Activated B cell treated with CpG ODN at 0.5 μM for 24 hours (primary cell): ENCODE measurements around the gene TMEM238. TPM values are rescaled to one million over a fixed set of nuclear protein-coding genes. Genes with fewer than 3 reads are reported as not detected.

Experiments used
- ATAC-seq: fragments of 200-7000 bp; cut with Tn5 transposase; one replicate; pipeline ENCODE4 v1.10.0; 2021; ENCODE audit warnings: low read depth, mild to moderate bottlenecking, moderate library complexity
- CTCF ChIA-PET: fragments of 350-600 bp; sonication (Branson Sonifier 250); formaldehyde crosslinking; loops from one replicate; lab custom pipeline; 2021; ENCODE audit warnings: antibody characterized with exemption; lab: Charles Lee
- POLR2A ChIA-PET: fragments of 350-600 bp; sonication (Branson Sonifier 250); formaldehyde crosslinking; loops from one replicate; lab custom pipeline; 2021; ENCODE audit warnings: antibody characterized with exemption; lab: Charles Lee
- DNase-seq: peaks from one replicate; pipeline ENCODE4 v3.0.0; 2022
- H3K27ac Mint-ChIP-seq: one replicate; pipeline ENCODE4 v1.8.0; 2020; ENCODE audit warnings: mixed read lengths
- H3K27me3 Mint-ChIP-seq: one replicate; pipeline ENCODE4 v1.8.0; 2021; ENCODE audit warnings: mixed read lengths
- H3K36me3 Mint-ChIP-seq: one replicate; pipeline ENCODE4 v1.8.0; 2021; ENCODE audit warnings: low read depth, mixed read lengths
- H3K4me1 Mint-ChIP-seq: one replicate; pipeline ENCODE4 v1.8.0; 2021; ENCODE audit warnings: mixed read lengths
- H3K4me3 Mint-ChIP-seq: one replicate; pipeline ENCODE4 v1.8.0; 2020; ENCODE audit warnings: mild to moderate bottlenecking, mixed read lengths
- H3K9me3 Mint-ChIP-seq: one replicate; pipeline ENCODE4 v1.8.0; 2020; ENCODE audit warnings: mixed read lengths
- intact Hi-C: fragments of 100-400 bp; cut with micrococcal nuclease; formaldehyde crosslinking; loops from one replicate; pipeline ENCODE4 v1.15.1; 2024
- total RNA-seq: library from RNA; stranded (reverse); gene quantifications from 2 replicates; pipeline ENCODE4 v1.2.3, GENCODE V29; 2022
- TF ChIP-seq, protein P1 (sequence below): fragments of 200-600 bp; IDR thresholded peaks from one replicate; pipeline ENCODE4 v1.8.0; 2022; ENCODE audit warnings: antibody characterized with exemption, mild to moderate bottlenecking

The TMEM238 gene
- total RNA-seq, 1 donor from 2014 or later: 3.8 TPM

DNA sequence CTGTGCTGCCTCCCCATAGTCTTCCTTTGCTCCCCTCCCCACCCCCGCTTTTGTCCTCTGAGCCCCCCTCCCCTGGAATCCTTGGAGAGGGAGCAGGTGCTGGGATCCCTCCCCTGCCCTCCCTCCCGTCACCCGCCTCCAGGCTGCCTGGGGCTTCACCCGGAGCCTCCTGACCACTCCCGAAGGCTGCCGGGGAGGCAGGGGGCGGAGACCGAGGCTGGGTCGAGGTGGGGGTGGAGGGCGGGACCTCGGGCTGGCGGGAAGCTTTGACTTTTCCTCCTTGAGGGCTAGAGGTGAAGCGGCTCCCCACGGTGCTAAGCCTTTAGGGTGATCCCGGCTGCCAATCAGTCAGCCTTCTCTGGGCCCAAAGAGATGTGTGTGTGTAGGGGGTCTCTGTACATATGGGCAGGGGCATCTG, 42.9 kb downstream of the TMEM238 start:
- no peaks in the 10 kb centered on the region for H3K9me3 Mint-ChIP-seq
- no peak for ATAC-seq
- DNase-seq: no peak
- no peak overlapping the region for H3K27ac Mint-ChIP-seq
- peaks cover 31% of the 10 kb centered on the region for H3K4me1 Mint-ChIP-seq
- intact Hi-C loops: no loop called here
- H3K4me3 Mint-ChIP-seq: peak overlapping the region; percentile 83
- CTCF ChIA-PET: no interaction called here
- TF ChIP-seq, protein P1, sequence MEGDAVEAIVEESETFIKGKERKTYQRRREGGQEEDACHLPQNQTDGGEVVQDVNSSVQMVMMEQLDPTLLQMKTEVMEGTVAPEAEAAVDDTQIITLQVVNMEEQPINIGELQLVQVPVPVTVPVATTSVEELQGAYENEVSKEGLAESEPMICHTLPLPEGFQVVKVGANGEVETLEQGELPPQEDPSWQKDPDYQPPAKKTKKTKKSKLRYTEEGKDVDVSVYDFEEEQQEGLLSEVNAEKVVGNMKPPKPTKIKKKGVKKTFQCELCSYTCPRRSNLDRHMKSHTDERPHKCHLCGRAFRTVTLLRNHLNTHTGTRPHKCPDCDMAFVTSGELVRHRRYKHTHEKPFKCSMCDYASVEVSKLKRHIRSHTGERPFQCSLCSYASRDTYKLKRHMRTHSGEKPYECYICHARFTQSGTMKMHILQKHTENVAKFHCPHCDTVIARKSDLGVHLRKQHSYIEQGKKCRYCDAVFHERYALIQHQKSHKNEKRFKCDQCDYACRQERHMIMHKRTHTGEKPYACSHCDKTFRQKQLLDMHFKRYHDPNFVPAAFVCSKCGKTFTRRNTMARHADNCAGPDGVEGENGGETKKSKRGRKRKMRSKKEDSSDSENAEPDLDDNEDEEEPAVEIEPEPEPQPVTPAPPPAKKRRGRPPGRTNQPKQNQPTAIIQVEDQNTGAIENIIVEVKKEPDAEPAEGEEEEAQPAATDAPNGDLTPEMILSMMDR: no peak
- H3K36me3 Mint-ChIP-seq: peaks cover 6% of the 10 kb centered on the region
- POLR2A ChIA-PET: interaction anchor here (1.5 kb wide), 1 partner anchor 43 kb away, joined by 6 read pairs; the partner anchor contains the start of gene TMEM238
- peaks cover 5% of the 10 kb centered on the region for H3K27me3 Mint-ChIP-seq

DNA sequence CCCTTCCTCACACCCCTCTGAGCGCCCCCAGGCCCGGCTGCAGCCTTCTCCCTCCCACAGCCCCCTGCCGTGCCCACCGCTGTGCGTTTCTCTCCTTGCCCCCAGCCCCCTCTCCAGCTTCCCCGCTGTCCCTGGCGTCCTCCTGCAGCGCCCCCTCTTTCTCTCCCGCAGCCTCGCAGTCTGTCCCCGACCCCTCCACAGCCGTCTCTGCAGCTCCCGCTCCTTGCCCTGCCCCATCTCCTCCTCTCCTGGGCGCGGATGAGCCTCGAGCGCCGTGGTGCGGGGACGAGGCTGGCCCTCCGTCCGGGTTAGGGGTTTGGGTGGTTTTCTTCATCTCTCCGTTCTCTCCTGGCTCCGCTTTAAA, 43.3 kb downstream of the TMEM238 start:
- no peak for ATAC-seq
- H3K9me3 Mint-ChIP-seq: no peaks in the 10 kb centered on the region
- CTCF ChIA-PET: no interaction called here
- intact Hi-C loops: no loop called here
- H3K27ac Mint-ChIP-seq: no peak overlapping the region
- no peak for DNase-seq
- H3K36me3 Mint-ChIP-seq: peaks cover 6% of the 10 kb centered on the region
- H3K27me3 Mint-ChIP-seq: peaks cover 5% of the 10 kb centered on the region
- peak overlapping the region; percentile 83 for H3K4me3 Mint-ChIP-seq
- TF ChIP-seq, protein P1: no peak
- POLR2A ChIA-PET: interaction anchor here (1.5 kb wide), 1 partner anchor 43 kb away, joined by 6 read pairs; the partner anchor contains the start of gene TMEM238
- H3K4me1 Mint-ChIP-seq: peaks cover 31% of the 10 kb centered on the region

DNA sequence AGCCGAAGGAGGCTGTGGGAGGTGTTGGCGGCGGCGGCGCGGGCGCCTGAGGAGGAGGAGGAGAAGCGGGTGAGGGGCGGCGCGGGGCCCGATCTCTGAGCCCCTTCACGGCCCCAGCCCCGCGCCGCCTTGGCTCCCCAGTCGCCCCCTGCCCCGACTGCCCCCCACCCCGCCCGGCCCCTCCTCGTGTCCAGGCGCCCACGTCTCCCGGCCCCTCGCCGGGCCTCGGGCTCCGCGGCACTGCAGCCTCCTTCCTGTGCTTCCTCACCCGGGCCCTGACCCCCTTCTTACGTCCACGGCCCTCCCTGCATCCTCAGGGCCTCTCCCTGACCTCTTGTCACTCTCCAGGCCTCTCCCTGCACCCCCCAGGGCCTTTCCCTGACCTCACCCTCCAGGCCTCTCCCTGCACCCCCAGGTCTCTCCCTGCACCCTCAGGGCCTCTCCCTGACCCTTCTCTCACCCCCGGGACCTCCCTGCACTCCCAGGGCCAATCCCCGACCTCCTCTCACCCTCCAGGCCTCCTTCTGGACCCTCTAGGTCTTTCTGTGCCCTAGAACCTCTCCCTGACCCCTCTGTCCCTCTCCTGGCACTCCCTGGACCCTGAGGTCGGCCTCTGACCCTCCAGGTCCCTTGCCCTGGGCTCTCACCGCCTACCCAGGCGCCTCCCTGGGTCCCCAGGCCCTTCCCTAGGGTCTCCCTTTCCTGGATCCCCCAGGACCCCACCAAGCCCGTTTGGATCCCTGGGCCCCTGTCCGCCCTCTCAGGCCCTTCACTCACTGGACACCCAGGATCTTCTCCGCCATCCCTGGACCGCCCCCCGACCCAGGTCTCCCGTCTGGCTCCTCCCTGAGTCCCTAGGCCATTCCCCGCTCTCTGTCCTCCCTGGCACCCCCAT, 44.0 kb downstream of the TMEM238 start:
- Mint-ChIP-seq H3K27me3 (peaks cover 6% of the 10 kb centered on the region), H3K36me3 (peaks cover 6% of the 10 kb centered on the region), H3K4me1 (peaks cover 31% of the 10 kb centered on the region), H3K4me3 (peak overlapping the region; percentile 95), H3K9me3 (no peaks in the 10 kb centered on the region), H3K27ac (peak overlapping the region; percentile 90)
- DNase-seq (no peak), ATAC-seq (no peak)
- TF ChIP-seq, protein P1: no peak
- CTCF ChIA-PET: interaction anchor here (0.7 to 1.5 kb wide), 6 partner anchors 38 to 199 kb away, joined by 3 to 11 read pairs (median 6); partner anchors contain the start of genes PPP6R1 and TMEM238
- intact Hi-C loops: loop anchor here (1.0 to 2.0 kb wide), 12 partner anchors 14 to 314 kb away; partner anchors contain the start of genes COX6B2, FIZ1, HSPBP1 and ISOC2
- POLR2A ChIA-PET: interaction anchor here (0.6 to 2.4 kb wide), 20 partner anchors 32 to 891 kb away, joined by 3 to 42 read pairs (median 6); partner anchors contain the start of genes FIZ1, HSPBP1, ISOC2 and LENG8

DNA sequence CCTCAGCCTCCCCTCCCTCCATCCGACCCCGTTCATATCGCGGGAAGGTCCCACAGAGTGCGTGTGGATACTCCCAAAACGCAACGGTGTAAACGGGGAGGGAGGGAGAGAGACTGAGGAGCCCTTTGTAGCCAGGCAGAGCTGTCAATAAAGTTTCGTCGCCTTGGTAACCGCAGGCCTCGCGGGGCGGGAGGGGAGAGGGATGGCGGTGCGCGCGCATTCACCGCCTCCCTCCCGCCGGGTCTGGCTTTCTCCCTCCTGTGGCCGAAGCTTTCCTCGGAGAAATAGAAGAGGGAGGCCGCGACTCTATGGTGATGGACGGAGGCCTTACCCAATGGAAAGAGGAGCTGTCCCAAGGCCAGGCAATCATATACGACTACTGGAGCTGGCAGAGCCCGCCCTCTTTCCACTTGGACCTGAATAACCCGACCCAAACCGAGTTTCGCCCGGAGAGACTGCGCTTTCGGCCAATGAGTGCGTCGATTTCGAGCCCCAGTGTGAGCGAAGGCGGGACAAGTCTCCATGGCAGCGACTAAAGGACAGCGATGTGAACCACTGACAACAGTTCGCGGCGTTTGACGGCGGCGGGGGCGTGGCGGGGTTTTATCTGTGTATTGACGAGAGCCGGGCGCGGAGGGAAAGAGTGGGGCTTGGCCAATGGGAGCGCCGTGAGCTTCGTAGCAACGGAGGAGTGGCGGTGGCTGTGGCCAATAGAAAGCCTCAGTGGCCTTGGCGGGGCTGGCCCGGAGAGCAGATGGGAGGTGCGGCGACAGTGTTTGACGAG, 44.8 kb downstream of the TMEM238 start, which contains the start of gene KMT5C:
KMT5C (plus strand) TSS at position 772 of the 784 bp plus-strand sequence. CDS start 2,061 bp downstream, outside the sequence.
- POLR2A ChIA-PET: interaction anchor here (0.6 to 2.4 kb wide), 25 partner anchors 14 to 890 kb away, joined by 3 to 42 read pairs (median 5); partner anchors contain the start of genes FIZ1, HSPBP1, ISOC2 and LENG8

More for the DNA sequence above, 44.8 kb downstream of the TMEM238 start, which contains the start of gene KMT5C:
- intact Hi-C loops: loop anchor here (1.0 to 2.0 kb wide), 12 partner anchors 15 to 315 kb away; partner anchors contain the start of genes COX6B2, FIZ1, HSPBP1 and ISOC2
- no peaks in the 10 kb centered on the region for H3K9me3 Mint-ChIP-seq
- ATAC-seq: peak; percentile 81
- CTCF ChIA-PET: interaction anchor here (0.7 to 1.5 kb wide), 6 partner anchors 37 to 198 kb away, joined by 3 to 11 read pairs (median 6); partner anchors contain the start of genes PPP6R1 and TMEM238
- DNase-seq: peak; percentile 99
- peak within 1 kb of the TSS; percentile 90 for H3K27ac Mint-ChIP-seq
- TF ChIP-seq, protein P1: no peak
- H3K27me3 Mint-ChIP-seq: peaks cover 7% of the 10 kb centered on the region
- H3K36me3 Mint-ChIP-seq: peaks cover 6% of the 10 kb centered on the region
- peaks cover 31% of the 10 kb centered on the region for H3K4me1 Mint-ChIP-seq
- peak within 1 kb of the TSS; percentile 95 for H3K4me3 Mint-ChIP-seq
